HG03469 (cell line): ENCODE data around the gene TTC23L.
A peak's percentile ranks its signal among the peaks of the same experiment; 100 is the strongest.

Source experiments
- ATAC-seq: cut with Tn5 transposase; IDR thresholded peaks from one replicate; pipeline ENCODE4 v1.9.1; 2021; ENCODE audit warnings: mild to moderate bottlenecking, moderate library complexity, moderate number of reproducible peaks; ENCODE audit not compliant: unreplicated experiment

TTC23L gene

DNA sequence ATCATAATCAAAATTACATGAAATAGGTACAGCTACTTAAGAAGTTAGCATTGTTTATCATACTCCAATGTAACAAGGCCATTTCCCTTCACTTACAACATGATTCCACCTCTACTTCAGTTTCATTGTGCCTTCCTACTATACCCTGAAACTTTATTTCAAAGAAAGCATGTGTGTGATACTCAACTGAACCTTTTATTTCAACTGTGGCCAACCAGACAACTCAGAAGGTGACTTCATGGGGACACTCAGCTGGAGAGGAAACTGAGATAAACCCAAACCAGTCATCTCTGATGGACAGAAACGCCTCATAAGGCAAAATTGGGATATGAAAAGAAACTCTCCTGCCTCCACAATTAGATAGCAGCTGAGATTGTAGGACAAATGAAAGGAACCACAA, 5.9 kb upstream of the TTC23L start:
- no peak for ATAC-seq

DNA sequence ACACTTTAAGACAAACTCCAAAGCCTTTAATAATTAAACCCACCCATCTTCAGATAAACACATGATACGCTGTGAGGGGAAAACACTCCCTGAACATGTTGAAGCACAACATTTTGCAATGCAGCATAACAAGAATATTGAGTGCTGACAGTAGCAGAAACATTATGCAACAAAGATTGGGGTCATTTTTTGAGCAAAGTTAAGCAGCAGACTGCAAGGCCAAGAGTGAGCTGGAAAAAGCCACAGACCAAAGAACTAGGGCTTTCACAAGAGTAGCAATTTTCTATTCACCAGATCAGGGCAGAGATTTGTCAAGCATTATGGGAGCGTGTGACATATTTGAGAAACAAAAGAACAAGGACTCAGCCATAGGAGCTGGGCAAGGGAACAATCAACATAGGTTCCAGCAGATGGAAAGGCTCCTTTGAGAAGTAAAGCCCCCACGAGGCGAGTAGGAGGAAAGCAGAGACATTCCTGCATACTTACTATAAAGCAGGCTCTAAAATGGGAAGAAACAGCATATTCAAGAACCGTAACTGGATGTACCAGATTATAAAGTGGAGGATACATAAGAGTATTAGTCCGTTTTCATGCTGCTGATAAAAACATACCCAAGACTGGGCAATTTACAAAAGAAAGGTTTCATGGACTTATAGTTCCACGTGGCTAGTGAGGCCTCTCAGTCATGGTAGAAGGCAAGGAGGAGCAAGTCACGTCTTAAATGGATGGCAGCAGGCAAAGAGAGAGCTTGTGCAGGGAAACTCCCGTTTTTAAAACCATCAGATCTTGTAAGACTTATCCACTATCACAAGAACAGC, 4.8 kb upstream of the TTC23L start:
- ATAC-seq = no peak

DNA sequence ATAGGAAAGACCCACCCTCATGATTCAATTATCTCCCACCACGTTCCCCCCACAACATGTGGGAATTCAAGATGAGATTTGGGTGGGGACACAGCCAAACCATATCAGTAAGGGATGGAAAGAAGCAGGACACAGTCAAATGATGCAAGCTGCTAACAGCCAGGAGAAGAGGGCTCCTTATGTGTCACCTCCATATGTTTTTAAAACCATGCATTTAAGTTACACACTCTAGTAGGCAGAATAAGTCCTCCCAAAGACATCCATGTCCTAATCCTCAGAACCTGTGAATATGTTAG, 4.2 kb upstream of the TTC23L start:
- ATAC-seq = no peak

DNA sequence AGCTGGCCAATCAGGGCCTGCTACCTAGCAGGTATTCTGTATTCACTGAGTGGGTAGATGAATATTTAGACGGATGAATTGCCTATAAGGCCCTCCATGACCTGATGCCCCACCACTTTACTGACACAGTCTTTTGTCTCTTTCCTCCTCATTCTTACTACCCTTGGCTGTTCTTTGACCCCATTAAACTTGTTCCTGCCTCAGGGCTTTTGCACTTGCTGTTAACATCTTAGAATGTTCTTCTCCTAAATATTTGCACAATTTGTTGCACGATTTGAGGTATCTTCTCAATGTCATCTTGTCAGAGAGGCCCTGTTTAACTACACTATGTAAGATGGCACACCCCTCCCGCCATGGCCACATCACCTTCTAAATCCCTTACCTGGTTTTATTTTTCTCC, 3.3 kb upstream of the TTC23L start:
- no peak for ATAC-seq

DNA sequence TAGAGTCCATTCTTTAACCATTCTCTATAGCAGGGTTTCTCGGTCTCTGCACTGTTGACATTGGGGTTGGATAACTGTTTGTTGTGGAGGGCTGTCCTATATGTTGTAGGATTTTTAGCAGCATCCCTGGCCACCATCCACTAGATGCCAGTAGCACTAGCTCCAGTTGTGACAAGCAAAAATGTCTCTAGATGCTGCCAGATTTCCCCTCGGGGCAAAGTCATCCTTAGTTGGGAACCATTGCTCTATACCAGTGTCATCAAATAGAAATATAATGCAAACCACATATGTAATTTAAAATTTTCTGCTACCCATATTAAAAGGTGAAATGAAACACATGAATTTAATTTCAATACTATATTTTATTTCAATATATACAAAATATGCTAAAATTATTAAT, 2.9 kb downstream of the TTC23L start:
- ATAC-seq = no peak

DNA sequence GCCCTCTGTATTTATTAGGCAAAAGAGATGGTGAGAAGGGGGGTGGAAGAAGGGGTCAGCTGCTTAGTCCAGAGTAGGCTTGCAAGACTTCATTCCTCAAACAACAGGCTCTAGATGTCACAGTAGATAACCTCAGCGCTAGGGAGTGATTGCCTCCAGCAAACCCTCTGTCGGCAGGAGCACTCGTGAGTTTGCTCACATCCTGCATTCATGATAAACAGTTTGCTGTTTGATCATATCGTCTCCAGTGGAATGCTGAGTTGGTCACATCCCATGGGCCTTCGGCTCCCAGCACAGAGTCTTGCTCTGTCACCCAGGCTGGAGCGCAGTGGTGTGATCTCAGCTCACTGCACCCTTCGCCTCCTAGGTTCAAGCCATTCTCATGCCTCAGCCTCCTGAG, 3.6 kb downstream of the TTC23L start:
- ATAC-seq = no peak

DNA sequence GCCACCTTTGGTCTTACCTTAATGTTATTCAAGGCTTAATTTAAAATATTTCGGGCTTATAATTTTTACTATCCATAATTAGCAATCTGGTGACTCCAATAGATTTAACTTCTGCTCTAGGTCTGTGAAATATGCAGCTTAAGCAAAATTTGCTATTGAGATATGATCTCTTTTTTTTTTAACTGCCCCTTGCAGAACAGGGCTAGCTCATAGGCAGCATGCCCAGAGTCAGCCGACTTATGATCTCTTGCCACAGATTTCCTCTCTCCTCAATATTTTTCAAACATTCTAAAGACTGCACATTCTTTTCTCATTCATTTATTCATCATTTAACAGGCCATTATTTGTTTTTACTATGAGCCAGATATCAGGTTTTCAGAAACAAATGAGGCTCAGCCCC, 4.5 kb downstream of the TTC23L start:
- ATAC-seq = no peak

DNA sequence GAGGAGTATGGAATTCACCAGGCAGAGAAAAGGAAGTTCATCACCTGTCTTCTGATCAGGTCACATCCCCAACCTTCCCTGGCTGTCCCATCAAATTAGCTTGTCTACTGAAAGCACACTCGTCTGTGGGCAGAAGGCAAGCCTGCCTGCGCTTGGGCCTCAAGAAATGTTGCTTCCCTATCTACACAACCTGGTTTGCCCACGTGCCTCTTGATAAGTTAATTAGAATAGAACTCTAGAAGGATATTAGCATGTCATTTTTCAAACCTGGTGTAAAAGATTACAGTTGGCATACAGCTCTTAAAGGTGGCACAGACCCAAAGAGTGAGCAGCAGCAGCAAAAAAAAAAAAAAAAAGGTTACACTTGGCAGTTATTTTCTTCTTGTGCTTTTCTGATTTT, 5.1 kb downstream of the TTC23L start:
- ATAC-seq = no peak

DNA sequence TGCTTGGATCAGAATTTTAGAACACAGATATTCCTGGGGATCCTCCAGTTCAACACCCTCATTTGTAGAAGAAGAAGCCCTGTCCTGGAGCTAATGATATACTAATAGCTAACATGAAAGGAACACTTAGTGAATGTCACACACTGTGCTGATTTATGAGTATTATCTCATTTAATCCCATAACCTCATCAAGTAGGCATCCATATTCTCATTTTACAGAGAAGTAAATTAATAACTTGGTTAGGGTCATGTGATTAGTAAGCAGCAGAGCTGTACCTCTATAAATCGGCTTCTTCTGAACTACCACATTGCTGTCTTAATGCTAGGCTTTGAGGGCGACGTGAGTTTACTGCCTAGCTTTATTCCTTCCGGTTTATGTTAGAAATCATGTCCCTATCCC, 6.0 kb downstream of the TTC23L start:
- ATAC-seq = no peak

DNA sequence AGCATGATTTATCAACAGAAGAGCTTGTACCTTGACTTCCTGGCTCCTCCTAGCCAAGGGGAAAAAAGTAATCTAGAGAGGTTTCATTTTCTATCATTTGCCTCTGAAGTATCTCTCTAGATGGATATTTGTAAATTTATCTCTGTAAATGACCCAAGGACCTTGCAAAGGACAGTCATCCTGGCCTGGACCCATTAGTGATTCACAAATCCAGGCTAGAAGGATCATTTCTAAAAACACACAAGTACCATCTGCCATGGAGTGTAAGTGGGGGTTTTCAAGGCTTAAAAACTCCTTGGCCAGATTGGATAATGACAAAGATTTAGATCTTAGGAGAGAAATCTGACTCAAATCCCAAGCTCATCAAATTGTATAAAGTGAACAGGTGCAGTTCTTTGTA, 8.1 kb downstream of the TTC23L start:
- ATAC-seq = no peak

DNA sequence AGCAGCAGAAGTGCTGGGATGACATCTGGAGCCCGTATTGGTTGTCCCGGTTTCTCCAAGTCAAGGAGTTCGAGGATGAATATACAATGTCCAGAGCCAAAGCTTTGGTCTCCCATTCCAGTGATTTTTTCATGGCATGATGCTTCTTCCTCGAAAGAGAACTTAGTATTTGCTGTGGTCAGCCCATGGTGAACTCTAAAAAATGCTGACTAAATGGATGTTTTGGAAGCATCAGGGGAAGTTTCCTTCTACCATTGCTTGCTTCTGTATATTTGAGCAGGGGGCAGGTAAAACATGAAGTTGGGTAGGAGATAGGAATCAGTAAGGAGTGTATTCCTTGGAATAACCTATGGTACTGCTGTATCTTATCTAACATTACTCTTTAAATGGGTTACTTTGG, 8.6 kb downstream of the TTC23L start:
- ATAC-seq = no peak

DNA sequence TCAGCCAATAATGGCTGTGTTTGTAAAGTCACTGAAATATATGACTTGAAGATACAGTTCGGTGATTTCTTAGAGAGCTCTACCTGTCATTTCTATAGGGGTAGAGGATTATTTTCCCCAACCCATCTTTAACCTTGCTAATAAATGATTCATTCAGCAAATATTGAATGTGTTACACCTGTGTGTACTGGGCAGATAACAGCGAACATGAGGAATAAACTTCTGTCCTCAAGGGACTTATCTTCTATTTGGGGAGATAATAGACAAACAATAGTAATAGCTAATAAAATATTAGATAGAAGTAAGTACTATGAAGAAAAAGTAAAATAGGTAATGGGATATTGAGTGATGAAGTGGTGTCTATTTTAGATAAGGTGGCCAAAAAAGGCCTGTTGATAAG, 9.3 kb downstream of the TTC23L start:
- no peak for ATAC-seq

DNA sequence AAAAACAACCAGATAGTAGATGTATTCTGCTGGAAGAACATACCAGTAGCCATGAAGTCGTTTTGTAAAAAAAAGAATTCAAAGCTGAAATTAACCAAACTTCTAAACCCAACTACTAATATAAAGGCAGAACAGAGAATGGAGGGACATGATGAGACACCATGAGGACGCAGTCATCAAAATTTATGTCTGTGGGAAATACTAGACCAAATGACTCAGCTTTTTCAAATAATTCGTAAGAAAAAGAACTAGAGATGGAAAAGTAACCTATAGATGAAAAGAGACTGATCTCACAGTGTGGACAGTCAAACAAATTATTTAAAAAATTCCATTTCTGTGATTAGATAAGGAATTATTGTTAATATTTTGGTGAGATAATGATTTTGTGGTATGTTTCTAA, 10.3 kb downstream of the TTC23L start:
- ATAC-seq = no peak

DNA sequence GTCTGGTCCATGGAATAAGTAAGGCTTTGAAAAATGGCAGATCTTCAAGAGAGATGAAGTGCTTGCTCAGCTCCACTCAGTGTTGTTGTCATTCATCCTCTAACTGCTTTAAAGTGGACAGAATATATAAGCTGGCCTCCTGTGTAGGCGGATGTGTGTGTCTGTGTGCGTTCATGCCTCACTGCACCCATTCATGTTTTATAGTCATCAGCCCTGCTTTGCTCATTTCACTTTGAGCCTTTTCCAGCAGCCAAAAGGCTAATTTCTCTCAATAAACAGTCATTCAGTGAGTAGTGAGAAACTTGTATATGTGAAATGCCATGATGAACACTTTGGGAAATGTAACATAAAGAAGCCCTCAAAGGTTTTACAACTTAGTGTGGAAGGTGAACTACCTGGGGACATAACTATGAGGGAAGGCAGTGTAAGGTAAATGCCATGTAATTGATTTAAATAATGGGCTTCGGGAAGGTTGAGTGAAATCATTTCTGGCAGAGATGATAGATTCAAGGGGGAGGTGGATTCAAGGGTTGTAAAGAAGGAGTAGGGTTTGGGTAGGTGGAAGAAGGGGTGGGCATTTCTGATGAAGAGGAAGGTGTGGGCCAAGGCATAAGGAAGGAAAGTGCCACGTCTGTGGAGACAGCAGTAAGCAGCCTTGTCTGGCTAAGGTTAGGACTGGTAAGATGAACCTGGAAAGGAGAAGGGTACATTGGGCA, 15.7 kb downstream of the TTC23L start:
- peak; percentile 97 for ATAC-seq

DNA sequence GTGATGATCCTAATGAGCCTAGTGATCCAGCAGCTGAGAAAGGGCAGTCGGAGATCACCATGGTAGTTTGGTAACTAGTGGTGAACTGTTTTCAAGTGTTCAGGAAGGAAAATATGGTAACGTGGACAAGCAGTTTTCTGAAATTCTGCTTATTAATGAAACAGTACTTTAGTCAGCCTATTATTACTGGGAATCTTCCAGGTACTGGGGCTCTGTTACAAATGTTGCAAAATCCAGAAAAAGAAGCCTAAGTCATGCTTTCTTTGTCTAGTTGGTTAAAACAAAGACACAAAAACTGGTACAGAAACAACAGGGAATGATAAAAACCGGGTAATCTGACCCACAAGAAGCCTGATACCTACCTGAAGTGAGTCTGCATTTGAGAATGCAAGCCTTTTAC, 18.2 kb downstream of the TTC23L start:
- ATAC-seq = no peak

DNA sequence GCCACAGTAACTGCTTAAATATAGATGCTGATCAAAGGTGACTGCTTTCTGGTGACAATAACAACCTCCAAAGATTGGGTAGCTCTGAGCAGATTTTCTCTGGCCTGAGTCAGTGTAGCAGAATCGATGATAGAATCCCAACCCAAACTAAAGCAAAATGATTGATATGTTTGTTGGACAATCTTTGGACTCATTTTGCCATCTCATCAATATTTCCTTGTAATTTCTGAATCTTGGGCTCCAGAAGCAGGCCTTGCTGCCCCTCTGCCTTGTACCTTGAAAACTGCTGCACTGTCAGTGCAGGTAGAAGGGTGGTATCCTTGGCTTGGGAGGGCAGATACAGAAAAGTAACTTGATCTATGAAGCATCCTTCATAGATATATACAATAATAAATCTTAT, 18.9 kb downstream of the TTC23L start:
- ATAC-seq = no peak

DNA sequence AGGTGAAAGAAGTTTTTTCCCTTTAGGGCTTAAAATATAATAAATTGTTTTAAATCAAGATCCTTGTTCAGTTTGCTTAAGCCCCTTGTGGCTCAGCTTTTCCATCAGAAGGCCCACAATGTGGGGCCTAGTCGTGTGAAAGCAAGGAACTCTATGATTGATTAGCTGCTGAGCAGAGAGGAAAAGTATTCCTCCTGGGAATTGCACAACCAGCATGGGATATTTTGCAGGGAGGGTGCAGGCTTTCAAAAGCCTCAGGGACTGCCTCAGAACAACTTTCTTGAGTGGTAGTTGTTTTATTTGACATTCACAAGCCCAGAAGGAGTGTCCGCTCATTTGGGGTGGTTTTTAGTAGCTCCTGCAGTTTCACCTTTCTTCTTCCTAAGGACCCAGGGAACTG, 19.8 kb downstream of the TTC23L start:
- ATAC-seq = no peak

DNA sequence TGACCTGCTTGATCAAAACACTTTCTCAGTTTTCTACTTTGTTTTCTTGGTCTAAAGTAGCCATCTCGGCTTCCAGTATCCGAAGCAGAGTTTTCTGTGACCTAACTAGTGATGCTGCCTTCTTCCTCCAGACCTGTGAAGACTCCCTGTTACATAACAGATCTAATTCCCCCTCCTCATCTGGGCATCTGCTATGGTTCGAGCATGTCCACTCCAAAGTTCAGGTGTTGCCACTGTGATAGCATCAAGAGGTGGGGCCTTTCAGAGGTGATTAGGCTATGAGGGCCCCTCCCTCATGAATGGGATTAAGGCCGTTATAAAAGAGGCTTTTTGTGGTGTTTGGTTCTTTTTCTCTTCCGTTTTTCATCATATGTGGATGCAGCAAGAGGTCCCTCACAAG, 20.3 kb downstream of the TTC23L start:
- no peak for ATAC-seq

DNA sequence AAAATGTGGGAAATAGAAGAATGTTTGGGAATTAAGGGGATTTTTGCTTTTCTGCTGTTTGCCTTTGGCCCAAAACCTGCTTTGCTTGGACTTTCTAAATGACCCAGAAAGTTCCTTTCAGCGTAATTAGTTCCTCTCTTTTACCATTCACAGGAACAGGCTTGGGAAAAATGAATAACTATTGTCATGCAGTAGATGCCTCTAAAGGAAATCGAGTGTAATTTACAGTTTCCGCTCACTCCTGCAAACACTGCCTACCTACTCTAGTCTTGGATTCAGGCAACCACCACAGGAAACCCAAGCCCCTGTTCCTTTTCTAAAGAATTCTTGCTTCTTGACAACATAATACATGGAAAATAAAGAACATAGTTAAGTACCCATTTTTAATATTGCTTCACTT, 25.0 kb downstream of the TTC23L start:
- no peak for ATAC-seq

DNA sequence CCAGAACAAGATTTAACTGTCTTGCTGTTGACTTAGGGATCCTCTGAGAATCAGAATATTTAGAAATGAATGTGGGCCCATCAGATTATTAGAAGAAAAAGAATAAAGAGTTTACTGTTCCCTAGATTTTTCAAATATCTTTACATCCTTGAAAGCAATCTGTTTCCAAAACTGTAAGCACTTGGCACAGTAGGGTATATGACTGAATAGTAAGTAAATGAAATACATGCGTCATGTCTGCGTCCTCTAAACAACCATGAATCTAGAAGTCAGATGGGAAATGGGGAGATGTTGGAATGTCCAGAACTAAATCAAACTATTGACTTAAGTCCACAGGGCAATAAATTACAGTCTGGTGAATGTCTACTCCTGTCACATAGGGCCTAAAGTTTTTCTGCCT, 26.1 kb downstream of the TTC23L start:
- ATAC-seq = no peak

DNA sequence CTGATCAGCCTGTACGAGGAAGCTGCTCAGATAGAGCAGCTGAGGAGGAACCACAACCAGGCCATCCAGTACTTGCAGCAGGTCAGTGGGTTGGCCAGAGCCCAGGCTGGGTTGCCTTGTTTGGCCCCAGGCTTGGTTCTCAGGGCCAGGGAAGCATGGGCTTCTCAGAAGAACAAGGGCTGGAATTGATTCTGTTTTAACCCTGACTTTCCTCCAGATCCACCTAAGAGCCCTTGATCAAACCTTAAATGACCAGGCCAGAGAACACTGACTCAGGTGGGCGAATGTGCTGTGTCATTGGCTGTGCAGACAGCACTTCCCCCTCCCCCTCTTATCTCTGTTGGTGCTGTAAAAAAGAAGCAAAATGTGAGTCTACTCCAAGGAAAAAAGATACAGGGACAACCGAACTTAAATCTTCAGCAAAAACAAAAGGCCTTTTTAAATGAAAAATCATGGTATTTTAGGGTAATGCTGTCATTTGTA, 28.1 kb downstream of the TTC23L start:
- no peak for ATAC-seq

DNA sequence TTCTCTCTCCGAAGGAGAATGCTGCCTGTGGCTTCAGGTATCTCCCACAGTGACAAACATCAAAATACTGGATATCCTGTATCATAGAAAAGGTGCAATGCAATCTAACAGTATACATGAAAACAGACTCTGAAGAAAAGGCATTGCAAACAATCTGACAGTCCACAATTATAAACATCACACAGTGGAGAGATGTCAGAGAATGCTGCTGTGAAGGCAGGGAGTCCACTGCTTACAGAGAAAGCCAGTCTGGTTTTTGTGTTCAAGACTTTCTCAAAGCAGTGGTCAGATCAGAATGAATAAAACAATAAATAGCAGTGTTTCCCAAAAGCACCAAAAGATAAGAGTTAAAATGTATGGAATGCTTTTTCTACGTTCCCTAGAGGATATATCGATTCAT, 28.7 kb downstream of the TTC23L start:
- ATAC-seq = no peak

DNA sequence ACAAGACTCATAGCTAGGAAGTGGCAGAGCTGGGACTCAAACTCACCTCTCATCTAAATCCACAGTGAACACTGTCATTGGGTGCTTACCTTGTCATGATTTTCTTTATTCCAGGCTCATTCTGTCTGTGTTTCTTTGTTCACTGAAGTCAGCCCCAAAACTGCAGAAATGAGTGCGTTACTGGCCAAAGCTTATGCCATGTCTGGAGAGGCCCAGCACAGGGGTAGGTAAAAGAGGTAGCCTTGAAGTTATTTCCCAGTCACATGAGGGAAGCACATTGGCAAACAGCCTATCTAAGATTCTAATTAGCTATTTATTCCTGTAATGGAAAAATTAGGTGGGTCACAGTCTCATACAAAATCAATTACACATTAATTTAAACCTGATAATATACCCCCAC, 29.8 kb downstream of the TTC23L start:
- ATAC-seq = no peak
